ENCODE results near the gene MITF.

The MITF gene

GRCh38 chr3:69712933-69713332, 26.3 kb upstream of the MITF start:
- CTCF ChIA-PET: no interaction called here

GRCh38 chr3:69715204-69715603, 24.1 kb upstream of the MITF start:
- DNase-seq (ENCODE audit: low spot score): no peak
- CTCF ChIA-PET: no interaction called here
- H3K27ac ChIP-seq: no peak overlapping the region
- POLR2A ChIA-PET (ENCODE audit: low non-redundant PET): no interaction called here
- TF ChIP-seq CTCF (conservative IDR thresholded peaks at IDR 0.05; ENCODE audit: low read depth): no peak

More at GRCh38 chr3:69712933-69713332, 26.3 kb upstream of the MITF start:
- TF ChIP-seq CTCF (conservative IDR thresholded peaks at IDR 0.05; ENCODE audit: low read depth): no peak
- H3K27ac ChIP-seq: no peak overlapping the region
- POLR2A ChIA-PET (ENCODE audit: low non-redundant PET): no interaction called here
- no peak for DNase-seq (ENCODE audit: low spot score)

GRCh38 chr3:69716119-69716518, 23.1 kb upstream of the MITF start:
- no peak overlapping the region for H3K27ac ChIP-seq
- ChIA-PET POLR2A (ENCODE audit: low non-redundant PET) (no interaction called here), CTCF (no interaction called here)
- DNase-seq (ENCODE audit: low spot score): no peak
- no peak for TF ChIP-seq CTCF (conservative IDR thresholded peaks at IDR 0.05; ENCODE audit: low read depth)

- DNase-seq (ENCODE audit: low spot score): no peak
Observed at GRCh38 chr3:69718866-69719586, 20.2 kb upstream of the MITF start.

GRCh38 chr3:69719587-69720122, 19.6 kb upstream of the MITF start:
- CTCF ChIA-PET: no interaction called here

More at GRCh38 chr3:69718866-69719586, 20.2 kb upstream of the MITF start:
- no peak for TF ChIP-seq CTCF (conservative IDR thresholded peaks at IDR 0.05; ENCODE audit: low read depth)
- ChIA-PET POLR2A (ENCODE audit: low non-redundant PET) (no interaction called here), CTCF (interaction anchor here (0.6 kb wide), 1 partner anchor 35 kb away, joined by 3 read pairs; no protein-coding TSS in a partner anchor)
- H3K27ac ChIP-seq: no peak overlapping the region

GRCh38 chr3:69720824-69721223, 18.4 kb upstream of the MITF start:
- no peak for DNase-seq (ENCODE audit: low spot score)
- TF ChIP-seq CTCF (conservative IDR thresholded peaks at IDR 0.05; ENCODE audit: low read depth): no peak
- POLR2A ChIA-PET (ENCODE audit: low non-redundant PET): no interaction called here
- CTCF ChIA-PET: no interaction called here
- H3K27ac ChIP-seq: no peak overlapping the region

More at GRCh38 chr3:69719587-69720122, 19.6 kb upstream of the MITF start:
- POLR2A ChIA-PET (ENCODE audit: low non-redundant PET): no interaction called here
- no peak for TF ChIP-seq CTCF (conservative IDR thresholded peaks at IDR 0.05; ENCODE audit: low read depth)
- H3K27ac ChIP-seq: no peak overlapping the region
- no peak for DNase-seq (ENCODE audit: low spot score)

Data from RWPE1 (cell line).